GM18505 (cell line): Measurements from ENCODE around the gene ZFY.
"Not testable (repeated sequence)": the region's sequence is repeated elsewhere in the genome, so short reads cannot be mapped to it uniquely, and the experiment has no call there.

ENCODE experiments used
- ATAC-seq: cut with Tn5 transposase; IDR thresholded peaks from one replicate; pipeline ENCODE4 v1.9.1; 2021; ENCODE audit not compliant: unreplicated experiment
- POLR2A ChIP-seq: IDR thresholded peaks from 4 replicates; pipeline ENCODE4 v1.6.1; 2011; ENCODE audit warnings: borderline replicate concordance; ENCODE audit not compliant: insufficient read depth, insufficient read length; ENCODE audit errors: extremely low read depth

Gene ZFY

DNA sequence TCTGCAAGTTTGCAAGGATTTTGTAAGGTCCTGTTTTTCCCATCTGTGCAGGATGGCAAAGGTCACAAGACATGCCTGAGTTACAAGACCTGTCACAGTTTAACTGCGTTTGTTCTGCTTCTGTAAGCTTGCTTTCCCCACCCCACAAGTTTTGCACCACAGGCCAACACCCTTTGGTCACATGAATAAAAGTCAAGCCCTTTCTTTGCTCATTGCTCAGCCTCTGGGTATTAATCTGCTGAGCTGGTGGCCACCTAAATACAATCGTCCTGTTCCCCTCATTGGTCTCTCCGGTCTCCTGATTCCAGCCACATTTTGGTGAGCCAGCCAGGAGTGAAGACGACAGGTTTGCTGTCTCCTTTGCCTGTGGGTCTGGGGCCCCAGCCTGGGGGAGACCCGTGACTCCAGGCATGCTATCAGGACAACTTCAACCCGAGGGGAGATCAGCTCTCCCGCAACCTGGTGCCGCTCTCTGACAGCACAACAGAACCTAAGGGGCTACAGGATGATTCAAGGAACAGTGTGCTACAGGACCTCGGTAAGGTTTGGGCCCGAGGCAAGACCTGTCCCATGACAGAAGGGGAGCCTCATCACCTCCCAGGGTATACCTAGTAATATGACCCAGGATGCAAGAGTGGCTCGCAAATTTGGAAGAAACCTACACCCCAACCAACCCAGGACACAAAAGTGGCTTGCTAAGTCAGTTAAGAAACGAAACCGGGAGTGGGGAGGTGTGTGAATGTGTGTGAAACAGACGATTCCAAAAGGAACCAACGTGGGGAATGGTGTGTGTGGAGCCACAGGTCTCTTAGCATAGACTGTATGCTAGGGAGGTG is 67.7 kb downstream of the ZFY start:
- no peak for ATAC-seq
- no peak for TF ChIP-seq POLR2A

DNA sequence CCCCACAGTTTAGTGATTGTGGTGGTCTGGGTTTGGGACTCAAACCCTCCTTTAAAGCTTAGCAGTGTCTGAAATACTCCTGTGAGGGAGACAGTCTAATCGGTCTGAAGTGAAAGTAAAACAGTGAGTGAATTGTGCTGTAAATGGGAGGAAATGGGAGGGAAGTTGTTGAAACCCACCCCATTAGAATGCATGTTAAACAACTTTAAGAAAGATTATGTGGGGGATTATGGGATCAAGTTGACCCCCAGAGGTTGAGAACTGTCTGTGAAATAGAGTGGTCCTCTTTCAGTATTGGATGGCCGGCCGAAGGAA is 68.3 kb downstream of the ZFY start:
- ATAC-seq: no peak
- TF ChIP-seq POLR2A: no peak

DNA sequence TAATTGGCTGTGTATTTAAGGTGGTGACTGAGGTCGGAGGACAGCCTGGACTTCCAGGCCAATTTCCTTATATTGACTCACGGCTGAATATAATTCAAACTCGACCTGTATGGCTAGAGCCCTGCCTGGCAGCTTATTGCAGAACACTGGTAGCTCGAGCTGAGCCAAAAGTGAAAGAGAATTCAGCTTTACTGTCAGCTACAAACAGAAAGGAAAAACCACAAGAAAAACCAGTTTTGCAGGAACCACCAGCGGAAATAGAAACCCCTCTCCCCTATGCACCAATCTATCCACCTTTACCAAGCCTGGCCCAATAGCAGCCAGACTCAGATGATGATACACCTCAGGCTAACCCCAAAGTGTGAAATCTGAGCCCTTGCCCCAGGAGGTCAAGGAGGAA is 68.7 kb downstream of the ZFY start:
- no peak for TF ChIP-seq POLR2A
- no peak for ATAC-seq

DNA sequence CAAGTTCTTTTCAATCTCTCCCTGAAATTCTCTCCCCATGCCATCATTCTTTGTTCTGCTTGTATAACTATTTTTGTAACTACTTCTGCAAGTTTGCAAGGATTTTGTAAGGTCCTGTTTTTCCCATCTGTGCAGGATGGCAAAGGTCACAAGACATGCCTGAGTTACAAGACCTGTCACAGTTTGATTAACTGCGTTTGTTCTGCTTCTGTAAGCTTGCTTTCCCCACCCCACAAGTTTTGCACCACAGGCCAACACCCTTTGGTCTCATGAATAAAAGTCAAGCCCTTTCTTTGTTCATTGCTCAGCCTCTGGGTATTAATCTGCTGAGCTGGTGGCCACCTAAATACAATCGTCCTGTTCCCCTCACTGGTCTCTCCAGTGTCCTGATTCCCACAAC is 70.8 kb downstream of the ZFY start:
- ATAC-seq: not testable (repeated sequence)

DNA sequence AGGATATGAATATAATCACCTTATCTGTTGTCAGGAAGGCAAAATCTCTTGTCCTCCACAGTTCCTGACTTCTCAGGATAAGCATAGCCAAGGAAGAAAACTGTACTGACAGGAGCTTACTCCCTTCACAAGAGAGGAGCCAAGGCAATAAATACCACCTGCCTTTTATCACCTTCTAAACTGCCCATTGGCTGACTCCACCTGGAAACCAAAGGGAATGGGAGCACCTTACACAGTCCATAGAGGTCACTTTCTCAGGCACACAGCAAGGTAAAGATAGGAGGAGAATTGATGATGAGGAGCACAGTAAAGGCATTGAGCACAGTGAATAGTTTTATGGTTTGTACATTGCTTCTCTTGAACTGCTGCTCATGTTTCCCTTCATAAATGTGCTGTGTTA is 72.8 kb downstream of the ZFY start:
- ATAC-seq: no peak
- TF ChIP-seq POLR2A: no peak

DNA sequence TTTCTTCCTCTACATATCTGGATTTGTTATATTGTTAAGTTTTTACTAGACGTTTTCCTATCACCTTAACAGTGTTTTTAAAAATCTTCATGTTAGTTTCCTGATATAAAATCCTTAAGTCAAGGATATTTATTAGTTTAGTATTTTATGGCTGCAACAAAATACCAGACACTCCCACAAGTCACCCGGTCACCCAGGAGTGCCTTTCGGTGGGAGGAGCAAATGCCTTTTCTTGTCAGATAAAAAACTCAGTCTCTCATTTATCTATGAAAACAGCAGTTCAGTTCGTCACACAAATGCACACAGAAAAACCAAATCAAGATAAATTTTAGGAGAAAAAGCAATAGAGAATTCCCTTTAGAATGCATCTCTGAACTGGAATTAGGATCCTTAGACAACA is 77.0 kb downstream of the ZFY start:
- no peak for ATAC-seq
- no peak for TF ChIP-seq POLR2A

DNA sequence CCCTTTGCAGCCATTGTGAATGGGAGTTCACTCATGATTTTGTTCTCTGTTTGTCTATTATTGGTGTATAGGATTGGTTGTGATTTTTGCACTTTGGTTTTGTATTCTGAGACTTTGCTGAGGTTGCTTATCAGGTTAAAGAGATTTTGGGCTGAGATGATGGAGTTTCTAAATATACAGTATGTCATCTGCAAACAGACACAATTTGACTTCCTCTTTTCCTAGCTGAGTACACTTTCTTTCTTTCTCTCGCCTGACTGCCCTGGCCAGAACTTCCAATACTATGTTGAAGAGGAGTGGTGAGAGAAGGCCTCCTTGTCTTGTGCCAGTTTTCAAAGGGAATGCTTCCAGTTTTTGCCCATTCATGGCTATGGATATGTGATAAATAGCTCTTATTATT is 81.4 kb downstream of the ZFY start:
- ATAC-seq: no peak
- TF ChIP-seq POLR2A: no peak

DNA sequence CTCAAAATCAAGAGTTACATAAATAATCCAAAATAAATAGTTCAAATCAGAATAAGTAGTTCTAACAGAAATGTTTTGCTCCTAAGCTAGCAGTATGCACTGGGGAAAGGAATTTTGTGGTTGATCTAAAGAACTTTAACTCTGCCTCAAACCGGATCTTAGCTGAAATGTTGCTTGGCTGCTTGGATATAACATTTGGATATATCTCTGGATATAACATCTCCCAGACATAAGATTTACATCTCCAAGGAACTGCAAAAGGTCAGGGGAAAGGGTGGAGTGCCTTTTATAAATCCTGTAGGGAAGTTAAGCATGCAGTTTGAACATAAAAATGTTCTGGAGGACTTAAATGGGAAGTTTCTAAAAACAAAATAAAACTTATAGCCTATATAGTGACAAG is 83.4 kb downstream of the ZFY start:
- no peak for ATAC-seq
- no peak for TF ChIP-seq POLR2A

DNA sequence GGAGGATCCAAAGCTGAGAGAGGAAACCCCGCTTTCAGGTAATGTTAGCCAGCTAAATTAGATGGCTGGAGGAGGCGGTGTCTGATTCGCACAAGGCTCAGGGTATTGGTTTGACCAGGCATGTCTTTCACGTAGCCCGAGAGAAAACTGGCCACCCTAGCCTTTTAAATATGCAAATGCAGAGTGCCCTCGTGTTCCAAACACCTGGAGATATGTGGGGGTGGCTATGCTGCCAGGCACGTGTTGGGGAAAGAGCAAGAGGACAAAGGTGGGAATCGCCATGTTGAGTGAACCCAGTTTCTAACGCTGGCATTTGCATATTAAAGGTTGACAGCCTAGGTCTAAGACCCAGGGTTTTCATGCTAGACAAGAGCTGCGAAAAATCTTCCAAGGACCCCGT is 84.4 kb downstream of the ZFY start:
- no peak for ATAC-seq
- no peak for TF ChIP-seq POLR2A

DNA sequence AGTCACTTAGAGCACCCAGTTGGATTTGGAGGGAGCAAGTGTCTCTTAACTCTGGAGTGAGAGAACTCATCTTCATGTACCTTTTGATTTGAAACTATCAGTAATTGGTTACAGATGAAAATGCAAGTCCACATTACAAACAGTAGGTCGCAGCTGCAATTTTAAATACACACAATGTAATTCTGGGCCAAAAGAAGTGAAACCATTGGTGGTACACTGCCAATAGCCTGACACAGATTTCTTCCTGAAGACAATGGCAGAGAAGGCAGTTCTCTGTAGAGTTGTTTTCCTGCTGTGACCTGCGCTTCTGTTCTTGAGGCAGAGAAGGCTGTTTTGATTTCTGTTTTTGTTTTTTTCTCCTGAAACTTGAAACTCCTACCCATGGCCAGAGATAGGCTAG is 86.0 kb downstream of the ZFY start:
- TF ChIP-seq POLR2A: no peak
- no peak for ATAC-seq

DNA sequence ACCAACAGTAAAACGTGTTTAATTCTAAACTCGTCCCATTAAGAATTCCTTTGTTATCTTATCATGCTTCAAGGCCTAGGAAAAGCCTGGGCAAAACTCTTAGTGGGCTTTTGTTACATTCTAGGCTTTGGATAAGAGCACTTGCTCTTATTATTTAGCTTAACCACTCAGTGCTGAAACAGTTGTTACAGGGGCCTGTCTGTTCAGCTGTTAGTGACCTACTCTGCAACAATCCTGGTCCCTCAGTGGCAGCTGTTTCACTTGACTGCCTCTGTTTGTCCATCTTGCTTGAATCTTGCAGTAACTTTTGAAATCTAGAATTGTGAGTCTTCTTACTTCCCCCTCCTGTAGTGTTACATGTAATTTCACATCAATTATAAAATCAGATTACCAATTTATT is 88.4 kb downstream of the ZFY start:
- no peak for ATAC-seq
- TF ChIP-seq POLR2A: no peak

DNA sequence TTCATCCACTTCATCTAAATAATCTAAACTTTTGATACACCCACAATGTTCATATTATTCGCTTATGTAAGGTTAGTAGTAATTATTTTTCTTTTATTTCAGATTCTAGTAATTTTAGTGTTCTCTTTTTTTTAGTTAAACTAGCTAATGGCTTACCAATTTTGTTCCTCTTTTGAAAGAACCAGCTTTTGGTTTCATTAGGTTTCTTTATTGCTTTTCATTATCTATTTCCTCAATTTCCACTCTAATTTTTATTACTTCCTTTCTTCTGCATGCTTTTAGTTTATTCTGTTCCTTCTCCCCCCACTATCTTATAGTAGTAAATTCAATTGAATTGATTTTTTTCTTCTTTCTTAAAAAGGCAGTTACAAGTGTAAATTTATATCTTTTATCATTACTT is 90.2 kb downstream of the ZFY start:
- no peak for TF ChIP-seq POLR2A
- ATAC-seq: no peak
